Measurements from ENCODE around the gene FBLN2.

- peak; percentile 33 for TF ChIP-seq CTCF (IDR thresholded peaks at IDR 0.05; ENCODE audit: low read depth, low read length, missing input control)
- no peak for TF ChIP-seq EGR1 (IDR thresholded peaks at IDR 0.05; ENCODE audit: low read depth in 2 of 2)
- no peak for TF ChIP-seq ATF3 (IDR thresholded peaks at IDR 0.05)
- TF ChIP-seq, protein P1, sequence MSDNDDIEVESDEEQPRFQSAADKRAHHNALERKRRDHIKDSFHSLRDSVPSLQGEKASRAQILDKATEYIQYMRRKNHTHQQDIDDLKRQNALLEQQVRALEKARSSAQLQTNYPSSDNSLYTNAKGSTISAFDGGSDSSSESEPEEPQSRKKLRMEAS (IDR thresholded peaks at IDR 0.05), result no peak
- no peak for TF ChIP-seq REST (IDR thresholded peaks at IDR 0.05)
- TF ChIP-seq YY1 (IDR thresholded peaks at IDR 0.05), result no peak
- no peak for TF ChIP-seq RXRA (IDR thresholded peaks at IDR 0.05)
- TF ChIP-seq HNF4A (conservative IDR thresholded peaks at IDR 0.05), result no peak
- TF ChIP-seq TAF1 (conservative IDR thresholded peaks at IDR 0.05), result no peak
- TF ChIP-seq JUND (IDR thresholded peaks at IDR 0.05), result no peak
- no peak for TF ChIP-seq RAD21 (IDR thresholded peaks at IDR 0.05)
- no peak for TF ChIP-seq NR2F2 (IDR thresholded peaks at IDR 0.05)
- TF ChIP-seq FOXA1 (IDR thresholded peaks at IDR 0.05), result no peak
Measured at GRCh38 chr3:13655061-13655913, 106.4 kb downstream of the FBLN2 start.
